H1 (cell line): ENCODE data around the gene PSMB3.

Experiments
- KDM1A ChIP-seq: fragments of 200-600, 300-600 bp; sonication (generic); IDR thresholded peaks from 2 replicates; pipeline ENCODE4 v1.7.1; 2016; ENCODE audit warnings: mild to moderate bottlenecking, low read length, borderline replicate concordance
- POU5F1 ChIP-seq: IDR thresholded peaks from 2 replicates; pipeline ENCODE4 v1.6.1; 2011; ENCODE audit warnings: low read depth, mild to moderate bottlenecking, low read length, moderate library complexity
- SIN3A ChIP-seq, 2 experiments: IDR thresholded peaks in 1 of 2; conservative IDR thresholded peaks in 1 of 2; 2 replicates each; pipeline ENCODE4 v1.6.1; 2011 to 2012; ENCODE audit warnings: low read length in 2 of 2, improper control_type of control experiment in 1 of 2, low read depth in 1 of 2, mild to moderate bottlenecking in 1 of 2
- SP2 ChIP-seq: IDR thresholded peaks from 2 replicates; pipeline ENCODE4 v1.6.1; 2012; ENCODE audit warnings: mild to moderate bottlenecking, low read length, inconsistent platforms
- SRF ChIP-seq: IDR thresholded peaks from 2 replicates; pipeline ENCODE4 v1.6.1; 2011; ENCODE audit warnings: mild to moderate bottlenecking, low read depth, low read length, moderate library complexity
- TF ChIP-seq, protein P1 (sequence below), 3 experiments: IDR thresholded peaks; 1 replicate in 2 of 3; 2 replicates in 1 of 3; pipeline versions ENCODE4 v1.5.1 to v1.6.1; 2011; ENCODE audit warnings: low read length in 3 of 3, mild to moderate bottlenecking in 3 of 3, inconsistent platforms in 2 of 3, low read depth in 1 of 3, moderate library complexity in 1 of 3; ENCODE audit not compliant: insufficient read depth in 1 of 3; ENCODE audit errors: control extremely low read depth in 1 of 3
- TF ChIP-seq, protein P2 (sequence below): IDR thresholded peaks from 2 replicates; pipeline ENCODE4 v1.6.1; 2012; ENCODE audit warnings: inconsistent platforms

DNA sequence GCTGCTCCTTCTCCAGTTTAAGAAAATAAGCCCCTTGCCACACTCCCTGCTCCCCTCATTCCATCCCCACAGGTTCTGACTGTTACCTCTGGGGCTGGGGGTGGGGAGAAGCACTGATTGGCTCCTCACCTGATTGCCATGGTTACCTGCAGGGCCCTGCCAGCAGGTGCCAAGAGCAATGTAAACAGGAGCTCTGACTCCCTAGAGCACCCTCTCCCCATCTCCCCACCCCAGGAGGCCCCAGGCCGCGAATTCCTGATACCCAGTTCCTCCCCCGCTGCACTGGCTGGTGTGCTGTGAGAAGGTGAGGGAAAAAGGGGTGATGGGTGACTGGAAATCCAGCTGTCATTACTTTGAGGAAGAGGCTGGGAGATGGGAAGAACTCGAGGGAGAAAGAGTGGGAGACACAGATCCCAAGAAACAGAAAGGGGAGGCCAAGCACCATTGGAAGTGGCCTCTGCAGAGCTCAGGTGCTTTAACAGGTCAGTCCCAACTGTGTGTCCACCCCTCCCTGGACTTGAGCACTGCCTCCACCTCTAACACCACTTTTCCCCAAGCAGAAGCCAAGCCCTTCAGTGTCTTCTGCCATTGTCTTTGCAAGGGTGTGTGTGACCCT is 8.9 kb upstream of the PSMB3 start:
- TF ChIP-seq, protein P1, sequence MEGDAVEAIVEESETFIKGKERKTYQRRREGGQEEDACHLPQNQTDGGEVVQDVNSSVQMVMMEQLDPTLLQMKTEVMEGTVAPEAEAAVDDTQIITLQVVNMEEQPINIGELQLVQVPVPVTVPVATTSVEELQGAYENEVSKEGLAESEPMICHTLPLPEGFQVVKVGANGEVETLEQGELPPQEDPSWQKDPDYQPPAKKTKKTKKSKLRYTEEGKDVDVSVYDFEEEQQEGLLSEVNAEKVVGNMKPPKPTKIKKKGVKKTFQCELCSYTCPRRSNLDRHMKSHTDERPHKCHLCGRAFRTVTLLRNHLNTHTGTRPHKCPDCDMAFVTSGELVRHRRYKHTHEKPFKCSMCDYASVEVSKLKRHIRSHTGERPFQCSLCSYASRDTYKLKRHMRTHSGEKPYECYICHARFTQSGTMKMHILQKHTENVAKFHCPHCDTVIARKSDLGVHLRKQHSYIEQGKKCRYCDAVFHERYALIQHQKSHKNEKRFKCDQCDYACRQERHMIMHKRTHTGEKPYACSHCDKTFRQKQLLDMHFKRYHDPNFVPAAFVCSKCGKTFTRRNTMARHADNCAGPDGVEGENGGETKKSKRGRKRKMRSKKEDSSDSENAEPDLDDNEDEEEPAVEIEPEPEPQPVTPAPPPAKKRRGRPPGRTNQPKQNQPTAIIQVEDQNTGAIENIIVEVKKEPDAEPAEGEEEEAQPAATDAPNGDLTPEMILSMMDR (IDR thresholded peaks at IDR 0.05; ENCODE audit: control extremely low read depth in 1 of 3, insufficient read depth in 1 of 3, low read depth in 1 of 3, low read length in 3 of 3): no peak
- no peak for TF ChIP-seq SRF
- no peak; a peak in 1 of 4 replicates for TF ChIP-seq SIN3A (conservative IDR thresholded peaks at IDR 0.05 in 1 of 2, IDR thresholded peaks at IDR 0.05 in 1 of 2; ENCODE audit: low read depth in 1 of 2, low read length in 2 of 2)
- TF ChIP-seq, protein P2, sequence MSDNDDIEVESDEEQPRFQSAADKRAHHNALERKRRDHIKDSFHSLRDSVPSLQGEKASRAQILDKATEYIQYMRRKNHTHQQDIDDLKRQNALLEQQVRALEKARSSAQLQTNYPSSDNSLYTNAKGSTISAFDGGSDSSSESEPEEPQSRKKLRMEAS: no peak
- no peak for TF ChIP-seq KDM1A
- no peak for TF ChIP-seq SP2
- no peak for TF ChIP-seq POU5F1
